Endothelial cell of umbilical vein (primary cell): Measurements from ENCODE around the gene SBSN. TPM values are rescaled to one million over a fixed set of nuclear protein-coding genes. Genes with fewer than 3 reads are reported as not detected.

Source experiments
- BruUV-seq: library from RNA; stranded (reverse); fragments of 400-500 nt; replicated peaks from 2 replicates; lab custom pipeline; 2021; lab: Mats Ljungman, UMichigan
- CTCF ChIA-PET: fragments of 300-600, 350-600 bp; sonication (Branson Sonifier 250); formaldehyde crosslinking; loops from one replicate; lab custom pipeline; 2021; ENCODE audit warnings: antibody characterized with exemption, inconsistent platforms; lab: Charles Lee
- POLR2A ChIA-PET: fragments of 300-600, 350-600 bp; sonication (Branson Sonifier 250); formaldehyde crosslinking; loops from one replicate; lab custom pipeline; 2021; ENCODE audit warnings: antibody characterized with exemption, inconsistent platforms; lab: Charles Lee
- DNase-seq: peaks from one replicate; pipeline ENCODE4 v3.0.0-alpha.2; 2011; ENCODE audit warnings: low read depth, low spot score
- FAIRE-seq: peaks from 2 replicates; lab custom pipeline; 2011; peaks lifted over from hg19 to GRCh38; lab: Jason Lieb, UNC
- H2AFZ ChIP-seq: 2 replicates; pipeline ENCODE4 v1.6.0; 2012; ENCODE audit warnings: low read depth, low read length, control low read depth, inconsistent platforms
- H3K27ac ChIP-seq: 2 replicates; pipeline ENCODE4 v1.5.1; 2011; ENCODE audit warnings: low read depth, mild to moderate bottlenecking, control low read depth, low read length, moderate library complexity; ENCODE audit not compliant: insufficient read depth
- H3K27me3 ChIP-seq, 2 experiments: 2 replicates each; pipeline versions ENCODE4 v1.6.0 to v1.6.1; 2011; ENCODE audit warnings: low read length in 2 of 2, mixed read lengths in 1 of 2; ENCODE audit not compliant: control insufficient read depth in 2 of 2, insufficient read depth in 2 of 2
- H3K36me3 ChIP-seq, 2 experiments: 2 replicates in 1 of 2; 3 replicates in 1 of 2; pipeline ENCODE4 v1.5.1; 2011; ENCODE audit warnings: low read length in 2 of 2, mild to moderate bottlenecking in 1 of 2, moderate library complexity in 1 of 2; ENCODE audit not compliant: control insufficient read depth in 2 of 2, insufficient read depth in 2 of 2; ENCODE audit errors: extremely low read depth in 1 of 2
- H3K4me1 ChIP-seq: 3 replicates; pipeline ENCODE4 v1.5.1; 2011; ENCODE audit warnings: mild to moderate bottlenecking, low read length; ENCODE audit not compliant: control insufficient read depth, insufficient read depth; ENCODE audit errors: extremely low read depth
- H3K4me2 ChIP-seq: 2 replicates; pipeline ENCODE4 v1.6.1; 2011; ENCODE audit warnings: low read length, control low read depth, mixed read lengths; ENCODE audit not compliant: insufficient read depth
- H3K4me3 ChIP-seq, 3 experiments: fragments of 200-600 bp in 1 of 3; sonication (generic), shearing (Covaris generic) in 1 of 3; replicated peaks in 1 of 3; 2 replicates each; pipeline ENCODE4 v1.5.1; 2011 to 2016; ENCODE audit warnings: control low read depth in 3 of 3, low read length in 3 of 3, mild to moderate bottlenecking in 2 of 3, inconsistent platforms in 1 of 3, low read depth in 1 of 3, moderate library complexity in 1 of 3; ENCODE audit not compliant: insufficient read depth in 1 of 3
- H3K79me2 ChIP-seq: 2 replicates; pipeline ENCODE4 v1.6.0; 2012; ENCODE audit warnings: low read length, inconsistent platforms; ENCODE audit not compliant: control insufficient read depth, insufficient read depth
- H3K9ac ChIP-seq: replicated peaks from 2 replicates; pipeline ENCODE3; 2011; ENCODE audit warnings: low read length, control low read depth; ENCODE audit not compliant: insufficient read depth; ENCODE audit errors: extremely low read depth
- H3K9me1 ChIP-seq: replicated peaks from 3 replicates; pipeline ENCODE4 v1.6.0; 2011; ENCODE audit warnings: mild to moderate bottlenecking, low read length; ENCODE audit not compliant: control insufficient read depth, insufficient read depth; ENCODE audit errors: extremely low read depth
- H3K9me3 ChIP-seq: replicated peaks from 2 replicates; pipeline ENCODE4 v1.5.1; 2012; ENCODE audit warnings: low read length, inconsistent platforms; ENCODE audit not compliant: control insufficient read depth, insufficient read depth
- H4K20me1 ChIP-seq: replicated peaks from 2 replicates; pipeline ENCODE3; 2011; ENCODE audit warnings: mild to moderate bottlenecking, low read length; ENCODE audit not compliant: control insufficient read depth, insufficient read depth; ENCODE audit errors: extremely low read depth
- CTCF ChIP-seq, 2 donors: IDR thresholded peaks; 1 replicate in 1 of 2; 2 replicates in 1 of 2; pipeline ENCODE4 v1.5.1; 2011; ENCODE audit warnings: low read length in 2 of 2, mild to moderate bottlenecking in 2 of 2, moderate library complexity in 2 of 2, control low read depth in 1 of 2, inconsistent platforms in 1 of 2, low read depth in 1 of 2; ENCODE audit not compliant: insufficient read depth in 1 of 2; ENCODE audit errors: extremely low read depth in 1 of 2
- EZH2 ChIP-seq: IDR thresholded peaks from 2 replicates; pipeline ENCODE4 v1.6.1; 2012; ENCODE audit warnings: borderline replicate concordance, low read depth, mild to moderate bottlenecking, moderate library complexity, low read length, inconsistent platforms; ENCODE audit not compliant: severe bottlenecking
- FOS ChIP-seq: IDR thresholded peaks from 2 replicates; pipeline ENCODE4 v1.6.1; 2011; ENCODE audit warnings: mild to moderate bottlenecking, low read length, moderate library complexity, borderline replicate concordance; ENCODE audit not compliant: insufficient read depth
- GATA2 ChIP-seq: IDR thresholded peaks from 2 replicates; pipeline ENCODE4 v1.7.0; 2011; ENCODE audit warnings: low read depth, mild to moderate bottlenecking, moderate library complexity, mixed read lengths, low read length; ENCODE audit not compliant: insufficient read length, insufficient read depth
- JUN ChIP-seq: IDR thresholded peaks from 2 replicates; pipeline ENCODE4 v1.6.1; 2011; ENCODE audit warnings: borderline replicate concordance, low read depth; ENCODE audit not compliant: insufficient read length, insufficient read depth
- MAX ChIP-seq: IDR thresholded peaks from 2 replicates; pipeline ENCODE4 v1.6.1; 2011; ENCODE audit not compliant: insufficient read depth, insufficient read length
- MYC ChIP-seq: IDR thresholded peaks from one replicate; pipeline ENCODE4 v1.6.1; 2011; ENCODE audit warnings: mild to moderate bottlenecking, low read depth, low read length
- POLR2A ChIP-seq: IDR thresholded peaks from 2 replicates; pipeline ENCODE4 v1.6.1; 2012; ENCODE audit warnings: low read depth, mild to moderate bottlenecking, control low read depth, low read length
- POLR2AphosphoS5 ChIP-seq: IDR thresholded peaks from 2 replicates; pipeline ENCODE4 v1.6.1; 2012; ENCODE audit warnings: low read depth, mild to moderate bottlenecking, control low read depth, low read length, moderate library complexity; ENCODE audit not compliant: insufficient read depth
- dilution Hi-C: fragments of 300-500 bp; cut with MboI; formaldehyde crosslinking; loops from one replicate; pipeline ENCODE4 v1.15.0; 2019; ENCODE audit warnings: low sequenced_read_pairs; ENCODE audit not compliant: extremely low pct_ligation_motif_present
- intact Hi-C: fragments of 100-400 bp; cut with micrococcal nuclease; formaldehyde crosslinking; loops from one replicate; pipeline ENCODE4 v1.10.0; 2022
- polyA plus RNA-seq, 4 experiments: library from polyadenylated mRNA; depleted of rRNA in 3 of 4; stranded (reverse) in 3 of 4; unstranded in 1 of 4; fragments of >200 nt; gene quantifications; 2 replicates each; pipeline versions ENCODE4 v1.2.1 to v1.2.3, GENCODE V29; 2011 to 2012; ENCODE audit warnings: missing spikeins in 1 of 4
- total RNA-seq: library from RNA; stranded (reverse); gene quantifications from 2 replicates; pipeline ENCODE4 v1.2.3, GENCODE V29; 2021

SBSN gene
- total and polyA plus RNA-seq, 2 donors (not counting 3 experiments of a cell fraction or from before 2014, with no cell fraction given), result not detected

GRCh38 chr19:35488677-35489076 is 39.4 kb downstream of the SBSN start:
- no TSS peak for BruUV-seq
- Histone ChIP-seq H3K4me3 (no peak overlapping the region), H2AFZ (no peak overlapping the region), H4K20me1 (no peaks in the 10 kb centered on the region), H3K27ac (no peak overlapping the region), H3K4me2 (no peak overlapping the region), H3K9me1 (no peaks in the 10 kb centered on the region), H3K36me3 (no peaks in the 10 kb centered on the region), H3K4me1 (no peaks in the 10 kb centered on the region), H3K9me3 (no peaks in the 10 kb centered on the region), H3K9ac (no peak overlapping the region), H3K79me2 (no peaks in the 10 kb centered on the region), H3K27me3 (no peaks in the 10 kb centered on the region)
- intact Hi-C loops, result no loop called here
- DNase-seq (no peak), FAIRE-seq (no peak)
- CTCF ChIA-PET, result no interaction called here
- dilution Hi-C loops, result no loop called here
- POLR2A ChIA-PET, result no interaction called here
- TF ChIP-seq CTCF (IDR thresholded peaks at IDR 0.05; ENCODE audit: extremely low read depth in 1 of 2, insufficient read depth in 1 of 2, low read depth in 1 of 2, low read length in 2 of 2) (no peak), MAX (no peak), GATA2 (no peak), POLR2A (no peak), JUN (no peak), POLR2AphosphoS5 (no peak), EZH2 (no peak), FOS (no peak), MYC (no peak)
